Measurements from ENCODE around the gene ERC2. TPM values are rescaled to one million over a fixed set of nuclear protein-coding genes. Genes with fewer than 3 reads are reported as not detected.

Gene ERC2
- total and polyA plus RNA-seq, 2 of the 13 experiments (the other 11 are each of a cell fraction or from before 2014, with no cell fraction given): 0.16 to 0.22 TPM

DNA sequence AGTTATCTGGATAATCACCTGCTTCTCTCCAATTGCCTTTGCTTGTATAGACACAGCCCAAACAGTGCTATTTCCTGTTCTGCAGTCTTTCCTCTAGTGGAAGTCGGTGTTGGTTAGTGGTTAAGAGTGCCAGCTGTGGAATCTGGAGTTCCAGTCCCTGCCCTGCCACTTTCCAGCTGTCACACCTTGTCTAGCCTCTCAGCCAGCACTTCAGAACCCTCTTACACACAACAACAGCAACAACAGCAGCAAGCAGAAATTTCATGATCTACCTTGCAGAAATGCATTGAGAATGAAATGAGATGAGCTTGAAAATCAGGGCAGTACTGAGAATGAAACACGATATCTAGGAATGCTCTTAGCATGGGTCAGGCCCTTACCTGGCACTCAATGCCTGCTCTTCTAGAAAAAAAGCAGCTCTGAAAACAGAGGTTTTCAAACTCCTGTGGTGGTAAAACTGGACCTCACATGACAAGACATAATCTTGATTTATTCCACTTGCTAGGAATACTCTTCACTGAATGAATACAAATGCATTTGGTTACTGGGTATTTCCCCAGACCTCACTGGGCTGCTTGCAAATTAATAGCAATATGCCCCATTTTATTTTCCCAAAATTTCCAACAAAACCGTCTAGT is 977.9 kb downstream of the ERC2 start (continued):
- TF ChIP-seq, protein P1, sequence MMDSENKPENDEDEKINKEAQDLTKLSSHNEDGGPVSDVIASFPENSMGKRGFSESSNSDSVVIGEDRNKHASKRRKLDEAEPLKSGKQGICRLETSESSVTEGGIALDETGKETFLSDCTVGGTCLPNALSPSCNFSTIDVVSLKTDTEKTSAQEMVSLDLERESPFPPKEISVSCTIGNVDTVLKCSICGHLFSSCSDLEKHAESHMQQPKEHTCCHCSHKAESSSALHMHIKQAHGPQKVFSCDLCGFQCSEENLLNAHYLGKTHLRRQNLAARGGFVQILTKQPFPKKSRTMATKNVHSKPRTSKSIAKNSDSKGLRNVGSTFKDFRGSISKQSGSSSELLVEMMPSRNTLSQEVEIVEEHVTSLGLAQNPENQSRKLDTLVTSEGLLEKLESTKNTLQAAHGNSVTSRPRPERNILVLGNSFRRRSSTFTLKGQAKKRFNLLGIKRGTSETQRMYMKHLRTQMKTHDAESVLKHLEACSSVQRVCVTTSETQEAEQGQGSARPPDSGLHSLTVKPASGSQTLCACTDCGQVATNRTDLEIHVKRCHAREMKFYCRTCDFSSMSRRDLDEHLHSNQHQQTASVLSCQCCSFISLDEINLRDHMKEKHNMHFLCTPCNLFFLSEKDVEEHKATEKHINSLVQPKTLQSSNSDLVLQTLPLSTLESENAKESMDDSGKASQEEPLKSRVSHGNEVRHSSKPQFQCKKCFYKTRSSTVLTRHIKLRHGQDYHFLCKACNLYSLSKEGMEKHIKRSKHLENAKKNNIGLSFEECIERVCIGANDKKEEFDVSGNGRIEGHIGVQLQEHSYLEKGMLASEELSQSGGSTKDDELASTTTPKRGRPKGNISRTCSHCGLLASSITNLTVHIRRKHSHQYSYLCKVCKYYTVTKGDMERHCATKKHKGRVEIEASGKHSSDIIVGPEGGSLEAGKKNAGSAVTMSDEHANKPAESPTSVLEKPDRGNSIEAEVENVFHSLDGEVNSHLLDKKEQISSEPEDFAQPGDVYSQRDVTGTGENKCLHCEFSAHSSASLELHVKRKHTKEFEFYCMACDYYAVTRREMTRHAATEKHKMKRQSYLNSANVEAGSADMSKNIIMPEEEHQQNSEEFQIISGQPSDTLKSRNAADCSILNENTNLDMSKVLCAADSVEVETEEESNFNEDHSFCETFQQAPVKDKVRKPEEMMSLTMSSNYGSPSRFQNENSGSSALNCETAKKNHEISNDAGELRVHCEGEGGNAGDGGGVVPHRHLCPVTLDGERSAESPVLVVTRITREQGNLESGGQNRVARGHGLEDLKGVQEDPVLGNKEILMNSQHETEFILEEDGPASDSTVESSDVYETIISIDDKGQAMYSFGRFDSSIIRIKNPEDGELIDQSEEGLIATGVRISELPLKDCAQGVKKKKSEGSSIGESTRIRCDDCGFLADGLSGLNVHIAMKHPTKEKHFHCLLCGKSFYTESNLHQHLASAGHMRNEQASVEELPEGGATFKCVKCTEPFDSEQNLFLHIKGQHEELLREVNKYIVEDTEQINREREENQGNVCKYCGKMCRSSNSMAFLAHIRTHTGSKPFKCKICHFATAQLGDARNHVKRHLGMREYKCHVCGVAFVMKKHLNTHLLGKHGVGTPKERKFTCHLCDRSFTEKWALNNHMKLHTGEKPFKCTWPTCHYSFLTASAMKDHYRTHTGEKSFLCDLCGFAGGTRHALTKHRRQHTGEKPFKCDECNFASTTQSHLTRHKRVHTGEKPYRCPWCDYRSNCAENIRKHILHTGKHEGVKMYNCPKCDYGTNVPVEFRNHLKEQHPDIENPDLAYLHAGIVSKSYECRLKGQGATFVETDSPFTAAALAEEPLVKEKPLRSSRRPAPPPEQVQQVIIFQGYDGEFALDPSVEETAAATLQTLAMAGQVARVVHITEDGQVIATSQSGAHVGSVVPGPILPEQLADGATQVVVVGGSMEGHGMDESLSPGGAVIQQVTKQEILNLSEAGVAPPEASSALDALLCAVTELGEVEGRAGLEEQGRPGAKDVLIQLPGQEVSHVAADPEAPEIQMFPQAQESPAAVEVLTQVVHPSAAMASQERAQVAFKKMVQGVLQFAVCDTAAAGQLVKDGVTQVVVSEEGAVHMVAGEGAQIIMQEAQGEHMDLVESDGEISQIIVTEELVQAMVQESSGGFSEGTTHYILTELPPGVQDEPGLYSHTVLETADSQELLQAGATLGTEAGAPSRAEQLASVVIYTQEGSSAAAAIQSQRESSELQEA (CRISPR knock-in tag; IDR thresholded peaks at IDR 0.05; ENCODE audit: not compliant biosample characterization): no peak
- TF ChIP-seq, protein P2, sequence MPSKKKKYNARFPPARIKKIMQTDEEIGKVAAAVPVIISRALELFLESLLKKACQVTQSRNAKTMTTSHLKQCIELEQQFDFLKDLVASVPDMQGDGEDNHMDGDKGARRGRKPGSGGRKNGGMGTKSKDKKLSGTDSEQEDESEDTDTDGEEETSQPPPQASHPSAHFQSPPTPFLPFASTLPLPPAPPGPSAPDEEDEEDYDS (CRISPR knock-in tag; IDR thresholded peaks at IDR 0.05): no peak
- TF ChIP-seq, protein P3, sequence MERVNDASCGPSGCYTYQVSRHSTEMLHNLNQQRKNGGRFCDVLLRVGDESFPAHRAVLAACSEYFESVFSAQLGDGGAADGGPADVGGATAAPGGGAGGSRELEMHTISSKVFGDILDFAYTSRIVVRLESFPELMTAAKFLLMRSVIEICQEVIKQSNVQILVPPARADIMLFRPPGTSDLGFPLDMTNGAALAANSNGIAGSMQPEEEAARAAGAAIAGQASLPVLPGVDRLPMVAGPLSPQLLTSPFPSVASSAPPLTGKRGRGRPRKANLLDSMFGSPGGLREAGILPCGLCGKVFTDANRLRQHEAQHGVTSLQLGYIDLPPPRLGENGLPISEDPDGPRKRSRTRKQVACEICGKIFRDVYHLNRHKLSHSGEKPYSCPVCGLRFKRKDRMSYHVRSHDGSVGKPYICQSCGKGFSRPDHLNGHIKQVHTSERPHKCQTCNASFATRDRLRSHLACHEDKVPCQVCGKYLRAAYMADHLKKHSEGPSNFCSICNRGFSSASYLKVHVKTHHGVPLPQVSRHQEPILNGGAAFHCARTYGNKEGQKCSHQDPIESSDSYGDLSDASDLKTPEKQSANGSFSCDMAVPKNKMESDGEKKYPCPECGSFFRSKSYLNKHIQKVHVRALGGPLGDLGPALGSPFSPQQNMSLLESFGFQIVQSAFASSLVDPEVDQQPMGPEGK (CRISPR knock-in tag; IDR thresholded peaks at IDR 0.05): no peak
